ENCODE data around the gene ASCC1.
A peak's percentile ranks its signal among the peaks of the same experiment; 100 is the strongest.

ASCC1 gene

GRCh38 chr10:72065439-72066025 is 150.5 kb downstream of the ASCC1 start:
- DNase-seq (ENCODE audit: low spot score) = no peak

- no peak for DNase-seq (ENCODE audit: low spot score)
Observed at GRCh38 chr10:72063703-72064391, 152.2 kb downstream of the ASCC1 start.

- DNase-seq (ENCODE audit: low spot score) = no peak
Observed at GRCh38 chr10:72062832-72063702, 153.0 kb downstream of the ASCC1 start.

GRCh38 chr10:72062382-72062781 is 153.7 kb downstream of the ASCC1 start:
- DNase-seq (ENCODE audit: low spot score) = no peak

GRCh38 chr10:72061930-72062329 is 154.1 kb downstream of the ASCC1 start:
- DNase-seq (ENCODE audit: low spot score) = no peak

- DNase-seq (ENCODE audit: low spot score) = no peak
Observed at GRCh38 chr10:72061491-72061890, 154.6 kb downstream of the ASCC1 start.

- no peak for DNase-seq (ENCODE audit: low spot score)
Observed at GRCh38 chr10:72059843-72060822, 155.9 kb downstream of the ASCC1 start.

GRCh38 chr10:72058989-72059842 is 156.9 kb downstream of the ASCC1 start:
- no peak for DNase-seq (ENCODE audit: low spot score)

- DNase-seq (ENCODE audit: low spot score) = no peak
Observed at GRCh38 chr10:72058347-72058898, 157.7 kb downstream of the ASCC1 start.

- DNase-seq (ENCODE audit: low spot score) = no peak
Observed at GRCh38 chr10:72056932-72057751, 158.9 kb downstream of the ASCC1 start.

- DNase-seq (ENCODE audit: low spot score) = no peak
Observed at GRCh38 chr10:72056113-72056512, 160.0 kb downstream of the ASCC1 start.

- DNase-seq (ENCODE audit: low spot score) = no peak
Observed at GRCh38 chr10:72053690-72054089, 162.4 kb downstream of the ASCC1 start.

GRCh38 chr10:72050873-72051272 is 165.2 kb downstream of the ASCC1 start:
- DNase-seq (ENCODE audit: low spot score) = no peak

GRCh38 chr10:72049969-72050781 is 165.9 kb downstream of the ASCC1 start:
- DNase-seq (ENCODE audit: low spot score) = no peak

GRCh38 chr10:72049472-72049871 is 166.6 kb downstream of the ASCC1 start:
- no peak for DNase-seq (ENCODE audit: low spot score)

GRCh38 chr10:72048450-72049124 is 167.5 kb downstream of the ASCC1 start:
- DNase-seq (ENCODE audit: low spot score) = peak; percentile 88
